GM12878 (cell line): ENCODE data around the gene SSUH2. TPM values are rescaled to one million over a fixed set of nuclear protein-coding genes. Genes with fewer than 3 reads are reported as not detected.

Source experiments
- ATAC-seq: fragments of 200-7000 bp; cut with Tn5 transposase; 3 replicates; pipeline ENCODE4 v1.9.1; 2020; ENCODE audit warnings: mild to moderate bottlenecking, moderate library complexity
- BruUV-seq: library from RNA; stranded (reverse); fragments of 400-500 nt; replicated peaks from 2 replicates; lab custom pipeline; 2021; lab: Mats Ljungman, UMichigan
- CTCF ChIA-PET: fragments of 300-600 bp; sonication (Branson Sonifier 250); formaldehyde crosslinking; extraction: SDS; loops from one replicate; lab custom pipeline; 2021; ENCODE audit warnings: inconsistent platforms; lab: Yijun Ruan, JAX
- POLR2A ChIA-PET: fragments of 350-600 bp; formaldehyde crosslinking; extraction: SDS; loops from one replicate; lab custom pipeline; 2021; ENCODE audit warnings: inconsistent platforms; lab: Charles Lee
- RAD21 ChIA-PET: fragments of 300-600 bp; sonication (Branson Sonifier 250); formaldehyde crosslinking; loops from one replicate; lab custom pipeline; 2023; ENCODE audit warnings: antibody characterized with exemption; ENCODE audit not compliant: unreplicated experiment; lab: Charles Lee
- SMC1A ChIA-PET: fragments of 300-600 bp; sonication (Branson Sonifier 250); formaldehyde crosslinking; loops from one replicate; lab custom pipeline; 2023; ENCODE audit not compliant: unreplicated experiment, uncharacterized antibody; lab: Charles Lee
- DNase-seq: peaks from one replicate; pipeline ENCODE4 v3.0.0-alpha.2; 2011; ENCODE audit warnings: low read depth, low spot score
- FAIRE-seq: peaks from 3 replicates; lab custom pipeline; 2011; peaks lifted over from hg19 to GRCh38; lab: Jason Lieb, UNC
- H2AFZ ChIP-seq: 2 replicates; pipeline ENCODE4 v1.6.0; 2011; ENCODE audit warnings: low read depth, low read length, control low read depth; ENCODE audit not compliant: control insufficient read depth
- H3K27ac ChIP-seq: 2 replicates; pipeline ENCODE4 v1.5.1; 2011; ENCODE audit warnings: control low read depth; ENCODE audit not compliant: control insufficient read depth, insufficient read depth
- H3K27me3 ChIP-seq, 2 experiments: replicated peaks in 1 of 2; 2 replicates each; pipeline versions ENCODE4 v1.6.0 to v1.6.1; 2011; ENCODE audit warnings: low read length in 1 of 2; ENCODE audit not compliant: control insufficient read depth in 2 of 2, insufficient read depth in 2 of 2
- H3K36me3 ChIP-seq, 2 experiments: 2 replicates each; pipeline ENCODE4 v1.5.1; 2011; ENCODE audit warnings: low read length in 1 of 2; ENCODE audit not compliant: control insufficient read depth in 2 of 2, insufficient read depth in 2 of 2
- H3K4me1 ChIP-seq: 2 replicates; pipeline ENCODE4 v1.6.1; 2011; ENCODE audit warnings: mild to moderate bottlenecking, low read length, moderate library complexity, mixed read lengths; ENCODE audit not compliant: control insufficient read depth, insufficient read depth
- H3K4me2 ChIP-seq: 2 replicates; pipeline ENCODE4 v1.6.0; 2011; ENCODE audit warnings: control low read depth; ENCODE audit not compliant: control insufficient read depth, insufficient read depth
- H3K4me3 ChIP-seq: fragments of 200-600 bp; sonication (generic); 2 replicates; pipeline ENCODE4 v1.5.1; 2016
- H3K79me2 ChIP-seq: 2 replicates; pipeline ENCODE4 v1.6.0; 2011; ENCODE audit warnings: low read length; ENCODE audit not compliant: control insufficient read depth, insufficient read depth
- H3K9ac ChIP-seq: 2 replicates; pipeline ENCODE4 v1.8.0; 2011; ENCODE audit warnings: low read length, control low read depth, mixed read lengths; ENCODE audit not compliant: control insufficient read depth, insufficient read depth
- H3K9me3 ChIP-seq: replicated peaks from 3 replicates; pipeline ENCODE4 v1.5.1; 2011; ENCODE audit warnings: mild to moderate bottlenecking, low read length; ENCODE audit not compliant: control insufficient read depth, insufficient read depth
- H4K20me1 ChIP-seq: 2 replicates; pipeline ENCODE4 v1.6.0; 2011; ENCODE audit not compliant: control insufficient read depth, insufficient read depth
- CEBPZ ChIP-seq: fragments of 150-350 bp; IDR thresholded peaks from 2 replicates; pipeline ENCODE4 v1.6.1; 2016; ENCODE audit warnings: low read depth, low read length
- EZH2 ChIP-seq: IDR thresholded peaks from 2 replicates; pipeline ENCODE4 v1.6.1; 2012; ENCODE audit warnings: low read depth, mild to moderate bottlenecking, control low read depth, inconsistent platforms, low read length, borderline replicate concordance; ENCODE audit not compliant: control insufficient read depth
- WGBS: methylation state at CpG from one replicate; pipeline ENCODE4 v1.1.6; 2016; ENCODE audit warnings: low lambda C conversion rate; ENCODE audit not compliant: insufficient replicate concordance, insufficient coverage; ENCODE audit errors: missing lambda C conversion rate; 5-methylcytosine and 5-hydroxymethylcytosine counted together
- in situ Hi-C: fragments of 300-500 bp; cut with MboI; formaldehyde crosslinking; loops from 9 replicates; pipeline ENCODE4 v1.14.3; 2018; ENCODE audit warnings: mixed read lengths
- intact Hi-C: fragments of 100-400 bp; cut with micrococcal nuclease; formaldehyde crosslinking; loops from one replicate; pipeline ENCODE4 v1.14.2; 2022; ENCODE audit not compliant: unreplicated experiment
- polyA plus RNA-seq, 11 experiments: library from polyadenylated mRNA; depleted of rRNA in 4 of 11; unstranded in 6 of 11; stranded (reverse) in 5 of 11; fragments of >200 nt; fragmentation: Nextera tagmentation in 4 of 11; fragmentation: Illumina TruSeq in 1 of 11; extraction: Ambion mirVana in 4 of 11; extraction: Trizol in 1 of 11; gene quantifications; 1 replicate in 1 of 11; 2 replicates in 10 of 11; pipeline versions ENCODE4 v1.2.1 to v1.2.3, GENCODE V29; 2011 to 2016; ENCODE audit warnings: inconsistent platforms in 2 of 11, missing spikeins in 2 of 11, low read depth in 1 of 11
- total RNA-seq, 4 experiments: library from RNA; depleted of rRNA in 3 of 4; stranded (reverse); fragments of >200 nt in 3 of 4; fragmentation: Illumina TruSeq in 1 of 4; extraction: Trizol in 1 of 4; gene quantifications; 2 replicates each; pipeline versions ENCODE4 v1.2.1 to v1.2.3, GENCODE V29; 2013 to 2021

The SSUH2 gene
- total and polyA plus RNA-seq, 10 of the 15 experiments (the other 5 are each of a cell fraction or from before 2014, with no cell fraction given) = 0.09 to 0.26 TPM; not detected in 8

GRCh38 chr3:8660175-8661118, 15.8 kb upstream of the SSUH2 start:
- intact Hi-C loops (loop anchor here (10.0 kb wide), 1 partner anchor 404 kb away; no protein-coding TSS in a partner anchor), in situ Hi-C loops (no loop called here)
- Histone ChIP-seq H2AFZ (no peak overlapping the region), H3K4me1 (peaks cover 21% of the 10 kb centered on the region), H3K36me3 (no peaks in the 10 kb centered on the region), H3K9ac (no peak overlapping the region)
- FAIRE-seq (no peak), ATAC-seq (no peak)
- ChIA-PET CTCF (interaction anchor here (4.5 kb wide), 1 partner anchor 109 kb away, joined by 33 read pairs; the partner anchor contains the start of gene OXTR), RAD21 (no interaction called here), SMC1A (no interaction called here)
- TF ChIP-seq CEBPZ (no peak), EZH2 (no peak)
- TF ChIP-seq, all 136 proteins: peak for 0
- no peaks in the 10 kb centered on the region for H3K27me3 ChIP-seq
- no peaks in the 10 kb centered on the region for H3K79me2 ChIP-seq
- no peak overlapping the region for H3K4me2 ChIP-seq
- POLR2A ChIA-PET = no interaction called here
- no peaks in the 10 kb centered on the region for H4K20me1 ChIP-seq
- H3K9me3 ChIP-seq = no peaks in the 10 kb centered on the region
- H3K4me3 ChIP-seq = no peak overlapping the region
- WGBS = 41% methylated on average over 7 of the region's 7 CpGs
- BruUV-seq = no TSS peak
- DNase-seq = no peak
- no peak overlapping the region for H3K27ac ChIP-seq
